SJSA1 (cell line): ENCODE measurements around the gene TPK1. TPM values are rescaled to one million over a fixed set of nuclear protein-coding genes. Genes with fewer than 3 reads are reported as not detected.

Source experiments
- DNase-seq, 2 experiments: peaks; one replicate each; pipeline ENCODE4 v3.0.0-alpha.2; 2015 to 2020; ENCODE audit warnings: low spot score in 2 of 2, low read depth in 1 of 2
- H3K27ac ChIP-seq: fragments of 250-450 bp; sonication (Bioruptor Pico); 2 replicates; pipeline ENCODE4 v1.5.1; 2020; ENCODE audit warnings: mild to moderate bottlenecking, moderate library complexity
- H3K27me3 ChIP-seq: fragments of 250-450 bp; sonication (Bioruptor Pico); replicated peaks from 2 replicates; pipeline ENCODE4 v1.5.1; 2020; ENCODE audit warnings: mild to moderate bottlenecking, moderate library complexity
- H3K36me3 ChIP-seq: fragments of 250-450 bp; sonication (Bioruptor Pico); 2 replicates; pipeline ENCODE4 v1.5.1; 2020; ENCODE audit warnings: mild to moderate bottlenecking
- H3K4me1 ChIP-seq: fragments of 250-450 bp; sonication (Bioruptor Pico); replicated peaks from 2 replicates; pipeline ENCODE4 v1.6.1; 2021; ENCODE audit warnings: mild to moderate bottlenecking
- H3K4me3 ChIP-seq: fragments of 250-450 bp; sonication (Bioruptor Pico); 2 replicates; pipeline ENCODE4 v1.5.1; 2020; ENCODE audit warnings: mild to moderate bottlenecking
- H3K9me3 ChIP-seq: fragments of 250-450 bp; sonication (Bioruptor Pico); replicated peaks from 2 replicates; pipeline ENCODE4 v1.5.1; 2020; ENCODE audit warnings: mild to moderate bottlenecking
- total RNA-seq: library from RNA; depleted of rRNA; stranded (reverse); fragments of >200 nt; shearing (Covaris generic); gene quantifications from 2 replicates; pipeline ENCODE4 v1.2.3, GENCODE V29; 2014

The TPK1 gene
- total RNA-seq, 1 experiment from 2014 or later: 4.4 TPM

GRCh38 chr7:144713850-144714249 lies 122.0 kb downstream of the TPK1 start:
- no peak for DNase-seq
- Histone ChIP-seq H3K4me3 (no peak overlapping the region), H3K36me3 (no peaks in the 10 kb centered on the region), H3K27me3 (no peaks in the 10 kb centered on the region), H3K27ac (no peak overlapping the region), H3K9me3 (no peaks in the 10 kb centered on the region; the same call in 1 of the 2 replicates), H3K4me1 (no peaks in the 10 kb centered on the region)

- Histone ChIP-seq H3K9me3 (no peaks in the 10 kb centered on the region; the same call in 1 of the 2 replicates), H3K4me3 (no peak overlapping the region), H3K36me3 (no peaks in the 10 kb centered on the region), H3K27me3 (no peaks in the 10 kb centered on the region), H3K27ac (no peak overlapping the region), H3K4me1 (no peaks in the 10 kb centered on the region)
- no peak for DNase-seq
Measured at GRCh38 chr7:144710791-144711190, 125.1 kb downstream of the TPK1 start.

GRCh38 chr7:144709066-144709465 lies 126.8 kb downstream of the TPK1 start:
- DNase-seq: no peak
- no peaks in the 10 kb centered on the region for H3K4me1 ChIP-seq
- no peak overlapping the region for H3K4me3 ChIP-seq

GRCh38 chr7:144691240-144691639 lies 144.6 kb downstream of the TPK1 start:
- no peaks in the 10 kb centered on the region for H3K36me3 ChIP-seq
- H3K9me3 ChIP-seq: peaks cover 5% of the 10 kb centered on the region
- no peaks in the 10 kb centered on the region for H3K4me1 ChIP-seq
- no peak overlapping the region for H3K27ac ChIP-seq
- H3K27me3 ChIP-seq: no peaks in the 10 kb centered on the region
- no peak for DNase-seq
- H3K4me3 ChIP-seq: no peak overlapping the region

More at GRCh38 chr7:144709066-144709465, 126.8 kb downstream of the TPK1 start:
- Histone ChIP-seq H3K9me3 (no peaks in the 10 kb centered on the region; the same call in 1 of the 2 replicates), H3K27ac (no peak overlapping the region), H3K27me3 (no peaks in the 10 kb centered on the region), H3K36me3 (no peaks in the 10 kb centered on the region)

- no peak overlapping the region for H3K27ac ChIP-seq
- H3K27me3 ChIP-seq: no peaks in the 10 kb centered on the region
- H3K4me3 ChIP-seq: no peak overlapping the region
- no peaks in the 10 kb centered on the region for H3K36me3 ChIP-seq
- H3K9me3 ChIP-seq: no peaks in the 10 kb centered on the region
- no peaks in the 10 kb centered on the region for H3K4me1 ChIP-seq
- DNase-seq: no peak
Measured at GRCh38 chr7:144682581-144683280, 153.1 kb downstream of the TPK1 start.

- no peaks in the 10 kb centered on the region for H3K4me1 ChIP-seq
- no peaks in the 10 kb centered on the region for H3K27me3 ChIP-seq
- H3K27ac ChIP-seq: no peak overlapping the region
- no peak overlapping the region for H3K4me3 ChIP-seq
- DNase-seq: no peak
- no peaks in the 10 kb centered on the region for H3K36me3 ChIP-seq
- H3K9me3 ChIP-seq: no peaks in the 10 kb centered on the region
Measured at GRCh38 chr7:144676492-144676891, 159.4 kb downstream of the TPK1 start.

- Histone ChIP-seq H3K4me3 (no peak overlapping the region), H3K36me3 (no peaks in the 10 kb centered on the region), H3K27me3 (no peaks in the 10 kb centered on the region), H3K4me1 (no peaks in the 10 kb centered on the region), H3K27ac (no peak overlapping the region), H3K9me3 (no peaks in the 10 kb centered on the region)
- no peak for DNase-seq
Measured at GRCh38 chr7:144674550-144674949, 161.3 kb downstream of the TPK1 start.

GRCh38 chr7:144672869-144673268 lies 163.0 kb downstream of the TPK1 start:
- DNase-seq: no peak
- Histone ChIP-seq H3K36me3 (no peaks in the 10 kb centered on the region), H3K4me1 (no peaks in the 10 kb centered on the region), H3K9me3 (no peaks in the 10 kb centered on the region), H3K27me3 (no peaks in the 10 kb centered on the region), H3K27ac (no peak overlapping the region), H3K4me3 (no peak overlapping the region)

GRCh38 chr7:144671429-144671828 lies 164.4 kb downstream of the TPK1 start:
- Histone ChIP-seq H3K36me3 (no peaks in the 10 kb centered on the region), H3K4me1 (no peaks in the 10 kb centered on the region), H3K27ac (no peak overlapping the region), H3K27me3 (no peaks in the 10 kb centered on the region), H3K9me3 (no peaks in the 10 kb centered on the region), H3K4me3 (no peak overlapping the region)
- no peak for DNase-seq

- DNase-seq: no peak
- Histone ChIP-seq H3K9me3 (no peaks in the 10 kb centered on the region), H3K27me3 (no peaks in the 10 kb centered on the region), H3K4me1 (no peaks in the 10 kb centered on the region), H3K27ac (no peak overlapping the region), H3K4me3 (no peak overlapping the region), H3K36me3 (no peaks in the 10 kb centered on the region)
Measured at GRCh38 chr7:144670218-144670617, 165.6 kb downstream of the TPK1 start.

GRCh38 chr7:144668503-144668902 lies 167.3 kb downstream of the TPK1 start:
- Histone ChIP-seq H3K27ac (no peak overlapping the region), H3K36me3 (no peaks in the 10 kb centered on the region), H3K4me1 (no peaks in the 10 kb centered on the region), H3K4me3 (no peak overlapping the region), H3K9me3 (no peaks in the 10 kb centered on the region), H3K27me3 (no peaks in the 10 kb centered on the region)
- DNase-seq: no peak

GRCh38 chr7:144665689-144666381 lies 170.0 kb downstream of the TPK1 start:
- Histone ChIP-seq H3K4me1 (no peaks in the 10 kb centered on the region), H3K4me3 (no peak overlapping the region), H3K27ac (no peak overlapping the region), H3K9me3 (no peaks in the 10 kb centered on the region), H3K27me3 (no peaks in the 10 kb centered on the region), H3K36me3 (no peaks in the 10 kb centered on the region)
- DNase-seq: no peak

- no peak for DNase-seq
- H3K27me3 ChIP-seq: no peaks in the 10 kb centered on the region
- no peak overlapping the region for H3K4me3 ChIP-seq
- H3K27ac ChIP-seq: no peak overlapping the region
- H3K4me1 ChIP-seq: no peaks in the 10 kb centered on the region
- no peaks in the 10 kb centered on the region for H3K36me3 ChIP-seq
- no peaks in the 10 kb centered on the region for H3K9me3 ChIP-seq
Measured at GRCh38 chr7:144659211-144659610, 176.6 kb downstream of the TPK1 start.

- Histone ChIP-seq H3K27ac (no peak overlapping the region), H3K4me3 (no peak overlapping the region), H3K36me3 (no peaks in the 10 kb centered on the region), H3K4me1 (no peaks in the 10 kb centered on the region), H3K9me3 (no peaks in the 10 kb centered on the region), H3K27me3 (no peaks in the 10 kb centered on the region)
- DNase-seq: no peak
Measured at GRCh38 chr7:144656965-144657517, 178.8 kb downstream of the TPK1 start.
